Naive thymus-derived CD8-positive, alpha-beta T cell (primary cell): ENCODE data around the gene OR1L6. TPM values are rescaled to one million over a fixed set of nuclear protein-coding genes. Genes with fewer than 3 reads are reported as not detected.

ENCODE experiments used
- ATAC-seq, 2 donors: fragments of 150-1000 bp; cut with Tn5 transposase in 1 of 2; sonication (Bioruptor Pico), chemical (Tn5 transposase) in 1 of 2; 1 replicate in 1 of 2; 2 replicates in 1 of 2; pipeline ENCODE4 v1.10.0; 2021; ENCODE audit warnings: mild to moderate bottlenecking in 2 of 2, moderate library complexity in 2 of 2
- POLR2A ChIA-PET: fragments of 350-600 bp; sonication (Branson Sonifier 250); formaldehyde crosslinking; loops from one replicate; lab custom pipeline; 2021; ENCODE audit warnings: antibody characterized with exemption; lab: Charles Lee
- DNase-seq, 10 donors: peaks; one replicate each; pipeline versions ENCODE4 v3.0.0 to v3.0.0-alpha.2; 2020 to 2022
- H3K27ac Mint-ChIP-seq, 10 donors: one replicate each; pipeline ENCODE4 v1.8.0; 2020 to 2022; ENCODE audit warnings: mild to moderate bottlenecking in 10 of 10, mixed read lengths in 10 of 10, moderate library complexity in 4 of 10, inconsistent platforms in 1 of 10
- H3K27me3 Mint-ChIP-seq, 5 donors: one replicate each; pipeline ENCODE4 v1.8.0; 2021 to 2022; ENCODE audit warnings: mixed read lengths in 5 of 5
- H3K36me3 Mint-ChIP-seq, 3 donors: one replicate each; pipeline ENCODE4 v1.8.0; 2020 to 2022; ENCODE audit warnings: mixed read lengths in 3 of 3, mild to moderate bottlenecking in 2 of 3, inconsistent platforms in 1 of 3
- H3K4me1 Mint-ChIP-seq, 4 donors: one replicate each; pipeline ENCODE4 v1.8.0; 2021 to 2022; ENCODE audit warnings: mixed read lengths in 4 of 4
- H3K4me3 Mint-ChIP-seq, 10 donors: one replicate each; pipeline ENCODE4 v1.8.0; 2020 to 2022; ENCODE audit warnings: mild to moderate bottlenecking in 10 of 10, mixed read lengths in 10 of 10, moderate library complexity in 6 of 10, inconsistent platforms in 1 of 10
- H3K9me3 Mint-ChIP-seq, 9 donors: one replicate each; pipeline ENCODE4 v1.8.0; 2020 to 2022; ENCODE audit warnings: mixed read lengths in 9 of 9, mild to moderate bottlenecking in 3 of 9, inconsistent platforms in 1 of 9, moderate library complexity in 1 of 9
- polyA plus RNA-seq, 3 donors: library from polyadenylated mRNA; unstranded; fragments of 300-500 nt; fragmentation: Illumina TruSeq; gene quantifications; one replicate each; pipeline ENCODE4 v1.2.3, GENCODE V29; 2021
- total RNA-seq, 8 experiments: library from RNA in 2 of 8; stranded (reverse) in 2 of 8; gene quantifications; one replicate each; pipeline ENCODE4 v1.2.3 and lab custom pipeline; 2021 to 2026

OR1L6 gene
- total and polyA plus RNA-seq, 5 experiments from 2014 or later, result not detected

DNA sequence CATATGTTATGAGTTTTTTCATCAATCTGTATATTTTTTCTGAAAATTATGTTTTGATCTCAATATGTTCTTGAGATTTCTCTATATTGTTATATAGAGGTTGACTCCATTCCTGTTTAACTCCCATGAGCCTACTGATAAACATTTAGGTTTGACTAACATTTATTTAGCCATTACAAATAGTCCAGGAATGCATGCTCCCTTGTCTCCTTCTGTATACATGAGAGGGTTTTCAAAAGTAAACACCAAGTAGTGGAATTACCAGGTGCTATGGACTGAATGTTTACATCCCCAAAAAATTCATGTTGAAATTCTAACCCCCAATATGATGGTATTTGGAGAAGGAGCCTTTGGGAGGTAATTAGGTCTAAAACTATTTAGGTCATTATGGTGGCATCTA is 43.2 kb downstream of the OR1L6 start:
- Mint-ChIP-seq H3K27ac (no peak overlapping the region), H3K4me1 (peaks cover 0 to 2% (median 0%) of the 10 kb centered on the region in 4 donors), H3K4me3 (no peak overlapping the region), H3K36me3 (peaks cover 0 to 3% (median 0%) of the 10 kb centered on the region in 3 donors), H3K27me3 (peaks cover 0 to 5% (median 0%) of the 10 kb centered on the region in 5 donors), H3K9me3 (no peaks in the 10 kb centered on the region)
- DNase-seq (no peak), ATAC-seq (no peak)
- POLR2A ChIA-PET, result no interaction called here

DNA sequence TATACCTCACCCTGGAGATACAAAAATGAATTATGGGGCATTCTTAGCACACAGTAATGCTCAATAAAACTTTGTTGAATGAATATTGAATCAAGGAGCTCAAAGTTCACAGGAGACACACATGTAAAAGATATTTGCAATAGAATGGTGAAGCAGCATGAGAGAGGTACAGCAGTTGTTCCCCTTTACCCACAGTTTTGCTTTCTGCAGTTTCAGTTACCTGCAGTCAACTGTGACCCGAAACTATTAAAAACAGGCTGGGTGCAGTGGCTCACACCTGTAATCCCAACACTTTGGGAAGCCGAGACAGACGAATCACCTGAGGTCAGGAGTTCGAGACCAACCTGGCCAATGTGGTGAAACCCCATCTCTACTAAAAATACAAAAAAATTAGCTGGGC is 44.2 kb downstream of the OR1L6 start:
- no peak overlapping the region for H3K27ac Mint-ChIP-seq
- no peaks in the 10 kb centered on the region for H3K9me3 Mint-ChIP-seq
- peaks cover 0 to 2% (median 0%) of the 10 kb centered on the region in 4 donors for H3K4me1 Mint-ChIP-seq
- DNase-seq (no peak), ATAC-seq (no peak)
- peaks cover 0 to 5% (median 0%) of the 10 kb centered on the region in 5 donors for H3K27me3 Mint-ChIP-seq
- H3K4me3 Mint-ChIP-seq, result no peak overlapping the region
- H3K36me3 Mint-ChIP-seq, result peaks cover 0 to 3% (median 0%) of the 10 kb centered on the region in 3 donors
- POLR2A ChIA-PET, result no interaction called here

DNA sequence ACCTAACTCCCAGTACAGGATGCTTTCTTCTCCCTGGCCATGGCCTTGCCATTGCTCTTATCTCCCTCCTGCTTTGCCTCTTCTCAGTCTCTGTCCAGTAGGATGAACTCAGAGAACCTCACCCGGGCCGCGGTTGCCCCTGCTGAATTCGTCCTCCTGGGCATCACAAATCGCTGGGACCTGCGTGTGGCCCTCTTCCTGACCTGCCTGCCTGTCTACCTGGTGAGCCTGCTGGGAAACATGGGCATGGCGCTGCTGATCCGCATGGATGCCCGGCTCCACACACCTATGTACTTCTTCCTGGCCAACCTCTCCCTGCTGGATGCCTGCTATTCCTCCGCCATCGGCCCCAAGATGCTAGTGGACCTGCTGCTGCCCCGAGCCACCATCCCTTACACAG is 46.7 kb downstream of the OR1L6 start, which contains the start of gene OR5C1:
Gene OR5C1 (plus strand): TSS at position 103 of the 400 bp plus-strand sequence. CDS start 0 bp downstream, at position 103.
- Mint-ChIP-seq H3K27ac (no peak within 1 kb of the TSS), H3K9me3 (no peaks in the 10 kb centered on the region), H3K27me3 (peaks cover 0 to 6% (median 0%) of the 10 kb centered on the region in 5 donors), H3K4me3 (no peak within 1 kb of the TSS), H3K4me1 (peaks cover 0 to 2% (median 0%) of the 10 kb centered on the region in 4 donors), H3K36me3 (peaks cover 0 to 3% (median 0%) of the 10 kb centered on the region in 3 donors)
- DNase-seq, result no peak
- POLR2A ChIA-PET, result no interaction called here
- no peak for ATAC-seq

DNA sequence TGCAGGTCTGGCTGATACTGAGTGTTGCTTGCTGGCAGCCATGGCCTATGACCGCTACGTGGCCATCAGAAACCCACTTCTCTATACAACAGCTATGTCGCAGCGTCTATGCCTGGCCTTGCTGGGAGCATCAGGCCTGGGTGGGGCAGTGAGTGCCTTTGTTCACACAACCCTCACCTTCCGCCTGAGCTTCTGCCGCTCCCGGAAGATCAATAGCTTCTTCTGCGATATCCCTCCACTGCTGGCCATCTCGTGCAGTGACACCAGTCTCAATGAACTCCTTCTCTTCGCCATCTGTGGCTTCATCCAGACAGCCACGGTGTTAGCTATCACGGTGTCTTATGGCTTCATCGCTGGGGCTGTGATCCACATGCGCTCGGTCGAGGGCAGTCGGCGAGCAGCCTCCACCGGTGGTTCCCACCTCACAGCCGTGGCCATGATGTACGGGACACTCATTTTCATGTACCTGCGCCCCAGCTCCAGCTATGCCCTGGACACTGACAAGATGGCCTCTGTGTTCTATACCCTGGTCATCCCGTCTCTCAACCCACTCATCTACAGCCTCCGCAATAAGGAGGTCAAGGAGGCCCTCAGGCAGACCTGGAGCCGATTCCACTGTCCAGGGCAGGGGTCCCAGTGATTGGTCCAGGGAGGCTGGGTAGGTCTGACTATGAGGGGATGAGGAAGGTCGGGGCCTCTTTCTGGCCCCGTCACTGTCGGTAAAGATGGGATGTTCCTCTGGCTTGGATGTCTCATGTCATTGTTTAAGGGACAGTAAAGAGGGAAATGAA is 47.3 kb downstream of the OR1L6 start:
- Mint-ChIP-seq H3K4me1 (peaks cover 0 to 3% (median 0%) of the 10 kb centered on the region in 4 donors), H3K27ac (no peak overlapping the region), H3K9me3 (no peaks in the 10 kb centered on the region), H3K27me3 (peaks cover 0 to 10% (median 0%) of the 10 kb centered on the region in 5 donors), H3K36me3 (peaks cover 0 to 3% (median 0%) of the 10 kb centered on the region in 3 donors), H3K4me3 (no peak overlapping the region)
- ATAC-seq, result no peak
- no peak for DNase-seq
- POLR2A ChIA-PET, result no interaction called here

DNA sequence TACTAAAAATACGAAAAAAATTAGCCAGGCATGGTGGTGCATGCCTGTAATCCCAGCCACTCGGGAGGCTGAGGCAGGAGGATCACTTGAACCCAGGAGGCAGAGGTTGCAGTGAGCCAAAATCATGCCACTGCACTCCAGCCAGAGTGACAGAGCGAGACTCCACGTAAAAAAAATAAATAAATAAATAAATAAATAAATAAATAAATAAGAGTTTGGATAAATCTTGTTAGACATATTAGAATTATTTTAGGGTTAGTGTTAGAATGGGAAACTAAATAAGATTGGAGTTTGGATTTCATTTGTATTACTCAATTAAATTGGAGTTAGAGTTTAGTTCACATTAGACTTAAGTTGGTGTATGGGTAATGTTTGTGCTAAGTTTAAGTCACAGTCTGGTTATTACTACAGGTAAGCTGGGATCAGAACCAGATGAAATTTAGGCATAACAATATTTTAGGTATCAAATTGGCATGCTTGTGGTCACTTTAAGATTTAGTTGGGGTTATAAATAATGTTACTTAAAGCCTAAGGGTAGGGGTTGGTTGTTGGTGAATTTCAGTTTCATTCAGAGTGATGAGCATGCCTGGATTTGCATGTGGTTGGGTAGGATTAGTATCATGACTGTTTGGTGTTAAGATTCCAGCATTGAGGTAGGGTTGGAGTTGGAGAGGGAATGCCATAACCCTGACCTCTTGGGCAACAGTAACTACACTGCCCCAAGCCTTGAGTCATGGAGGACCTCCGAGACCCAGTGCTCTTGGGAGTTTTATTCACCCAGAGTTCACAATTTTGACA is 50.0 kb downstream of the OR1L6 start:
- H3K27me3 Mint-ChIP-seq, result peaks cover 0 to 10% (median 0%) of the 10 kb centered on the region in 5 donors
- H3K4me1 Mint-ChIP-seq, result peaks cover 0 to 3% (median 0%) of the 10 kb centered on the region in 4 donors
- DNase-seq, result no peak
- no peak overlapping the region for H3K27ac Mint-ChIP-seq
- no peaks in the 10 kb centered on the region for H3K9me3 Mint-ChIP-seq
- POLR2A ChIA-PET, result no interaction called here
- H3K36me3 Mint-ChIP-seq, result peaks cover 0 to 4% (median 0%) of the 10 kb centered on the region in 3 donors
- no peak overlapping the region for H3K4me3 Mint-ChIP-seq
- ATAC-seq, result no peak

DNA sequence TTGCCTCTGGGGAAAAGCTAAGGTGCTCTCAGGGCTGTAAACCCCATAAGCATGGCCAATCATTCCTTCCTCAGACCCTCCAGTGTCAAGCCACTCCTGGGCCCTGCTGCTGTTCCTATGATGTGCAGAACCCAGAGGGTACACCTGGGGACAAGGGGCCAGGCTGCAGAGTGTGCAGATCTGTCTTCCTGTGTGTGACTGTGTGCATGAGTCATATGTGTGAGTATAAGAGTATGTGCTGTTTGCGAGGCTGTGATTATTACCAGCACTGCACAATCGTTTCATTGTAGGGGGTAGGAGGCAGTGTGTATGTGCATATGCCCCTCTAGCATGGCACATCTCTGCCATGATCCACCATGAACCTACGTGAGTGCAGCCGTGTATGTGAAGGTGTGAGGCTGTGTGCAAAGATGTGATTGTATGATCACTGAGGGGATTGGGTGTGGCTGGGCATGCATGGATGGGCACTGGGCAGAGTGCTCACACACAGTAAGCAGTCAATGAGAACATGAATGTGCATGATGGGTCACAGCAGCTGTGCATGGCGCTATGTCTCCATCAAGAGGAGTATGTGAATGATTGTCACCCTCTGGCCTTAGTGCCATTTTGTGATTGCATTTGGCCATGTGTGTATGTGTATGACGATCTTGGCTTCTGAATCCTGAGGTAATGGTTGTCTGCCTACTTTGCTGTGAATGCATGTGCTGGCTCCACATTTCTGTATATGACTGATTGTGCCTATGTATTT is 55.4 kb downstream of the OR1L6 start:
- Mint-ChIP-seq H3K27ac (peak overlapping the region in 1 of 10 donors; percentile 48), H3K27me3 (peaks cover 0 to 5% (median 0%) of the 10 kb centered on the region in 5 donors), H3K4me3 (no peak overlapping the region), H3K36me3 (peaks cover 0 to 2% (median 0%) of the 10 kb centered on the region in 3 donors), H3K4me1 (peaks cover 0 to 1% (median 0%) of the 10 kb centered on the region in 4 donors), H3K9me3 (no peaks in the 10 kb centered on the region)
- ATAC-seq, result no peak
- POLR2A ChIA-PET, result no interaction called here
- DNase-seq, result no peak

Other genes with a start within 250 kb of the OR1L6 start
- under 1 TPM in 1 of 2 experiments, not detected in 1; 0.85 TPM for gene OR1J2, start 231.5 kb upstream of the OR1L6 start, total RNA-seq
- not detected for gene OR1J2, start 231.5 kb upstream of the OR1L6 start, polyA plus RNA-seq
- under 1 TPM; 0.41 to 0.52 TPM for gene OR1J4, start 223.2 kb upstream of the OR1L6 start, total RNA-seq
- not detected for gene OR1J4, start 223.2 kb upstream of the OR1L6 start, polyA plus RNA-seq
- not detected for gene OR1N1, start 215.0 kb upstream of the OR1L6 start, total RNA-seq
- gene OR1N1, start 215.0 kb upstream of the OR1L6 start, polyA plus RNA-seq, result not detected
- gene OR1N2, start 189.2 kb upstream of the OR1L6 start, total RNA-seq, result not detected
- gene OR1N2, start 189.2 kb upstream of the OR1L6 start, polyA plus RNA-seq, result not detected
- gene OR1L8, start 158.9 kb upstream of the OR1L6 start, total RNA-seq, result not detected
- gene OR1L8, start 158.9 kb upstream of the OR1L6 start, polyA plus RNA-seq, result not detected
- 1 to 10 TPM; 1.1 to 1.5 TPM for gene OR1Q1, start 127.6 kb upstream of the OR1L6 start, total RNA-seq
- gene OR1Q1, start 127.6 kb upstream of the OR1L6 start, polyA plus RNA-seq, result not detected
- not detected for gene OR1B1, start 84.7 kb upstream of the OR1L6 start, total RNA-seq
- not detected for gene OR1B1, start 84.7 kb upstream of the OR1L6 start, polyA plus RNA-seq
- gene OR1L1, start 80.6 kb upstream of the OR1L6 start, total RNA-seq, result not detected
- not detected for gene OR1L1, start 80.6 kb upstream of the OR1L6 start, polyA plus RNA-seq
- gene OR1L3, start 67.2 kb upstream of the OR1L6 start, total RNA-seq, result not detected
- not detected for gene OR1L3, start 67.2 kb upstream of the OR1L6 start, polyA plus RNA-seq
- gene OR1L4, start 18.3 kb upstream of the OR1L6 start, total RNA-seq, result not detected
- not detected for gene OR1L4, start 18.3 kb upstream of the OR1L6 start, polyA plus RNA-seq
- not detected for gene OR5C1, start 46.6 kb downstream of the OR1L6 start, total RNA-seq
- not detected for gene OR5C1, start 46.6 kb downstream of the OR1L6 start, polyA plus RNA-seq
- not detected for gene OR1K1, start 57.8 kb downstream of the OR1L6 start, total RNA-seq
- gene OR1K1, start 57.8 kb downstream of the OR1L6 start, polyA plus RNA-seq, result not detected
- gene PDCL, start 86.3 kb downstream of the OR1L6 start, total RNA-seq, result 10 to 100 TPM; 19.6 to 20.8 TPM
- 10 to 100 TPM in 1 of 3 donors, 1 to 10 TPM in 2; 7.8 to 10.8 (median 8.3) TPM for gene PDCL, start 86.3 kb downstream of the OR1L6 start, polyA plus RNA-seq
- gene RC3H2, start 163.1 kb downstream of the OR1L6 start, total RNA-seq, result 10 to 100 TPM; 55.8 to 60.6 TPM
- gene RC3H2, start 163.1 kb downstream of the OR1L6 start, polyA plus RNA-seq, result 10 to 100 TPM; 17.1 to 23.2 (median 18.2) TPM
- gene ZBTB6, start 171.0 kb downstream of the OR1L6 start, total RNA-seq, result 10 to 100 TPM; 19.8 to 20.0 TPM
- 1 to 10 TPM; 2.0 to 4.4 (median 2.1) TPM for gene ZBTB6, start 171.0 kb downstream of the OR1L6 start, polyA plus RNA-seq
- 10 to 100 TPM in 1 of 2 experiments, 1 to 10 TPM in 1; 9.1 to 10.4 TPM for gene ZBTB26, start 189.2 kb downstream of the OR1L6 start, total RNA-seq
- 1 to 10 TPM in 1 of 3 donors, under 1 TPM in 2; 0.57 to 1.3 (median 0.66) TPM for gene ZBTB26, start 189.2 kb downstream of the OR1L6 start, polyA plus RNA-seq
- gene RABGAP1, start 198.7 kb downstream of the OR1L6 start, total RNA-seq, result 10 to 100 TPM; 43.4 to 43.5 TPM
- 10 to 100 TPM; 21.9 to 26.6 (median 23.8) TPM for gene RABGAP1, start 198.7 kb downstream of the OR1L6 start, polyA plus RNA-seq